Coronary artery (tissue), 2 donors: Measurements from ENCODE around the gene DLG2.

Experiments used
- DNase-seq: peaks from one replicate; pipeline ENCODE4 v3.0.0-alpha.2; 2017; ENCODE audit warnings: low spot score
- H3K27ac ChIP-seq, 2 donors: fragments of 200-600 bp; sonication (generic); one replicate each; pipeline ENCODE4 v1.5.1; 2016 to 2019
- H3K4me3 ChIP-seq: fragments of 200-600 bp; sonication (generic); 2 replicates; pipeline ENCODE4 v1.5.1; 2016; ENCODE audit warnings: mild to moderate bottlenecking, moderate library complexity
- CTCF ChIP-seq: fragments of 200-600 bp; sonication (generic); IDR thresholded peaks from one replicate; pipeline ENCODE4 v1.5.1; 2019; ENCODE audit warnings: antibody characterized with exemption

Gene DLG2

GRCh38 chr11:85444479-85444878 lies 182.7 kb downstream of the DLG2 start:
- no peak for TF ChIP-seq CTCF
- H3K4me3 ChIP-seq, result no peak overlapping the region
- no peak for DNase-seq
- H3K27ac ChIP-seq, result no peak overlapping the region

- Histone ChIP-seq H3K27ac (no peak overlapping the region), H3K4me3 (no peak overlapping the region)
- no peak for DNase-seq
- TF ChIP-seq CTCF, result no peak
These were observed 186.9 kb downstream of the DLG2 start for GRCh38 chr11:85440273-85440672.

- no peak for TF ChIP-seq CTCF
- no peak overlapping the region for H3K4me3 ChIP-seq
- H3K27ac ChIP-seq, result no peak overlapping the region
- no peak for DNase-seq
These were observed 188.8 kb downstream of the DLG2 start for GRCh38 chr11:85438328-85438727.

- Histone ChIP-seq H3K27ac (no peak overlapping the region), H3K4me3 (no peak overlapping the region)
- TF ChIP-seq CTCF, result no peak
- DNase-seq, result no peak
These were observed 195.8 kb downstream of the DLG2 start for GRCh38 chr11:85431319-85431718.

- TF ChIP-seq CTCF, result no peak
- Histone ChIP-seq H3K4me3 (no peak overlapping the region), H3K27ac (no peak overlapping the region)
- DNase-seq, result no peak
These were observed 203.3 kb downstream of the DLG2 start for GRCh38 chr11:85423794-85424193.

GRCh38 chr11:85423316-85423715 lies 203.8 kb downstream of the DLG2 start:
- H3K4me3 ChIP-seq, result no peak overlapping the region
- DNase-seq, result no peak
- H3K27ac ChIP-seq, result no peak overlapping the region
- TF ChIP-seq CTCF, result no peak

GRCh38 chr11:85414175-85414574 lies 213.0 kb downstream of the DLG2 start:
- no peak overlapping the region for H3K4me3 ChIP-seq
- TF ChIP-seq CTCF, result no peak
- no peak for DNase-seq
- H3K27ac ChIP-seq, result no peak overlapping the region
